SK-N-SH treated with all-trans-retinoic acid at 6 μM for 48 hours (cell line): ENCODE results near the gene CPS1.

Source experiments
- ATAC-seq: fragments of 200-7000 bp; cut with Tn5 transposase; 3 replicates; pipeline ENCODE4 v1.9.1; 2020; ENCODE audit warnings: mild to moderate bottlenecking, moderate library complexity
- BACH2 ChIP-seq: fragments of 250-450 bp; sonication (Bioruptor Pico); IDR thresholded peaks from 2 replicates; pipeline ENCODE4 v1.9.0; 2021; ENCODE audit warnings: mild to moderate bottlenecking, borderline replicate concordance
- CSDC2 ChIP-seq: fragments of 250-450 bp; sonication (Bioruptor Pico); IDR thresholded peaks from 2 replicates; pipeline ENCODE4 v1.5.0; 2020; ENCODE audit warnings: mild to moderate bottlenecking, moderate library complexity
- ESRRG ChIP-seq: fragments of 250-450 bp; sonication (Bioruptor Pico); IDR thresholded peaks from 2 replicates; pipeline ENCODE4 v1.6.1; 2021; ENCODE audit warnings: mild to moderate bottlenecking
- GLIS3 ChIP-seq: fragments of 250-450 bp; sonication (Bioruptor Pico); IDR thresholded peaks from 2 replicates; pipeline ENCODE4 v1.5.0; 2020; ENCODE audit warnings: mild to moderate bottlenecking, moderate library complexity
- ISL1 ChIP-seq: fragments of 250-450 bp; sonication (Bioruptor Pico); IDR thresholded peaks from 2 replicates; pipeline ENCODE4 v2.1.2; 2022; ENCODE audit warnings: mild to moderate bottlenecking, moderate library complexity
- OSR1 ChIP-seq: fragments of 250-450 bp; sonication (Bioruptor Pico); IDR thresholded peaks from 2 replicates; pipeline ENCODE4 v1.8.0; 2022; ENCODE audit warnings: moderate library complexity, mild to moderate bottlenecking, inconsistent platforms
- PPARA ChIP-seq: fragments of 250-450 bp; sonication (Bioruptor Pico); IDR thresholded peaks from 2 replicates; pipeline ENCODE4 v1.5.0; 2020; ENCODE audit warnings: mild to moderate bottlenecking, borderline replicate concordance
- RARB ChIP-seq: fragments of 250-450 bp; sonication (Bioruptor Pico); IDR thresholded peaks from 2 replicates; pipeline ENCODE4 v1.8.0; 2021; ENCODE audit warnings: mild to moderate bottlenecking, moderate library complexity
- TCF4 ChIP-seq: fragments of 250-450 bp; sonication (Bioruptor Pico); IDR thresholded peaks from 2 replicates; pipeline ENCODE4 v1.8.0; 2021; ENCODE audit warnings: mild to moderate bottlenecking, moderate library complexity, borderline replicate concordance
- ZFP3 ChIP-seq: fragments of 250-450 bp; sonication (Bioruptor Pico); IDR thresholded peaks from 2 replicates; pipeline ENCODE4 v1.5.0; 2020; ENCODE audit warnings: mild to moderate bottlenecking, moderate library complexity
- ZFP30 ChIP-seq: fragments of 450-650 bp; formaldehyde crosslinking; IDR thresholded peaks from 2 replicates; pipeline ENCODE4 v1.5.0; 2022; ENCODE audit warnings: mild to moderate bottlenecking, moderate library complexity
- ZNF565 ChIP-seq: fragments of 450-650 bp; formaldehyde crosslinking; conservative IDR thresholded peaks from 2 replicates; pipeline ENCODE4 v1.5.0; 2020; ENCODE audit warnings: low read depth, mild to moderate bottlenecking, moderate library complexity
- ZNF70 ChIP-seq: fragments of 450-650 bp; formaldehyde crosslinking; IDR thresholded peaks from 2 replicates; pipeline ENCODE4 v1.5.0; 2020; ENCODE audit warnings: mild to moderate bottlenecking, moderate library complexity
- ZNF8 ChIP-seq: fragments of 450-650 bp; formaldehyde crosslinking; IDR thresholded peaks from 2 replicates; pipeline ENCODE4 v1.5.0; 2020; ENCODE audit warnings: mild to moderate bottlenecking, moderate library complexity
- TF ChIP-seq, protein P1 (sequence below): fragments of 250-450 bp; sonication (Bioruptor Pico); IDR thresholded peaks from 2 replicates; pipeline ENCODE4 v1.8.0; 2021; ENCODE audit warnings: low read depth, mild to moderate bottlenecking, moderate library complexity, borderline replicate concordance
- TF ChIP-seq, protein P2 (sequence below): fragments of 250-450 bp; sonication (Bioruptor Pico); IDR thresholded peaks from 2 replicates; pipeline ENCODE4 v1.5.0; 2020; ENCODE audit warnings: mild to moderate bottlenecking, moderate library complexity
- TF ChIP-seq, protein P3 (sequence below): fragments of 250-450 bp; sonication (Bioruptor Pico); IDR thresholded peaks from 2 replicates; pipeline ENCODE4 v1.8.0; 2020; ENCODE audit warnings: mild to moderate bottlenecking, moderate library complexity, borderline replicate concordance
- TF ChIP-seq, protein P4 (sequence below): fragments of 250-450 bp; sonication (Bioruptor Pico); IDR thresholded peaks from 2 replicates; pipeline ENCODE4 v1.5.1; 2020; ENCODE audit warnings: low read depth, mild to moderate bottlenecking, moderate library complexity

Gene CPS1

DNA sequence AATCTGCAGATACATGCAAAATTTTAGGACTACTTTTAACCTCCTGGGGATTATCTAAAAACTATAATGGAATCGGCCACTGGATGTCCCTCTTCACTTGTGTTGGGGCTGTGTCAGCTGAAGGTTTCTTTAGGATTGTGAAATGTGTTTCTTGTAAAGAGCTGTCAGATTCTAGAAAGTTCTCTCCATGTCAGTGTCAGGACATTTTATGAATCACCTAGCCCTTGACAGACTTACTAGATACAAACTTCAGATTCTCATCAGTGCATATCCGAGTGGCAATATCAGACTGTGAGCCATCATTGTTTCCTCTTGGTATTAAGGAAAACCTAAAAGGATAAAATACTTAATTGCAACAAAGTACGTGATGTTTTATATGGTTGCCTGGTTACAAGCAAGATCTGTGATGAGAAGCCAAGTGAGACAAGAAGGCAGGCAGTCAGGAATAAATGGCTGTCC lies 107.3 kb downstream of the CPS1 start:
- TF ChIP-seq OSR1 (no peak), ZFP3 (no peak)
- TF ChIP-seq, all 23 proteins: peak for 0
- ATAC-seq, result peak; percentile 33; the same call in 1 of the 3 replicates

DNA sequence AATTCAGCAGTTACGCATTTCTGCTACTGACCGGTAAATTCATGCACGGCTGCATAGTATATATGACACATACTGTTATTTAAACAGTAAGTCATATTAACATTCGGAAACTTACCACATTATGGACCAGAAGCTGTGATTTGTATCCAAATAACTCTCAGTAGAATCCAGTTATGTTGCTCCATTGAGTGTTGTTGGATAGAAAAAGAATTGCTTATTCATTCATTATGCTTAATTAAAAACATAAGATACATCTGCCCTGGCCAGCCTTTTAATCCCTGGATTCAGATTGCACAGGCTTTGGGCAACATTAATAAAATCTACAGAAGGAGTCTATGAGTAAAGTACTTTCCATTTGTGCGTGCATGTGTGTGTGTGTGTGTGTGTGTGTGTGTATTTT lies 111.3 kb downstream of the CPS1 start:
- TF ChIP-seq ZFP3, result no peak
- TF ChIP-seq, protein P1, sequence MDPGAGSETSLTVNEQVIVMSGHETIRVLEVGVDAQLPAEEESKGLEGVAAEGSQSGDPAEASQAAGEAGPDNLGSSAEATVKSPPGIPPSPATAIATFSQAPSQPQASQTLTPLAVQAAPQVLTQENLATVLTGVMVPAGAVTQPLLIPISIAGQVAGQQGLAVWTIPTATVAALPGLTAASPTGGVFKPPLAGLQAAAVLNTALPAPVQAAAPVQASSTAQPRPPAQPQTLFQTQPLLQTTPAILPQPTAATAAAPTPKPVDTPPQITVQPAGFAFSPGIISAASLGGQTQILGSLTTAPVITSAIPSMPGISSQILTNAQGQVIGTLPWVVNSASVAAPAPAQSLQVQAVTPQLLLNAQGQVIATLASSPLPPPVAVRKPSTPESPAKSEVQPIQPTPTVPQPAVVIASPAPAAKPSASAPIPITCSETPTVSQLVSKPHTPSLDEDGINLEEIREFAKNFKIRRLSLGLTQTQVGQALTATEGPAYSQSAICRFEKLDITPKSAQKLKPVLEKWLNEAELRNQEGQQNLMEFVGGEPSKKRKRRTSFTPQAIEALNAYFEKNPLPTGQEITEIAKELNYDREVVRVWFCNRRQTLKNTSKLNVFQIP (CRISPR knock-in tag), result no peak

DNA sequence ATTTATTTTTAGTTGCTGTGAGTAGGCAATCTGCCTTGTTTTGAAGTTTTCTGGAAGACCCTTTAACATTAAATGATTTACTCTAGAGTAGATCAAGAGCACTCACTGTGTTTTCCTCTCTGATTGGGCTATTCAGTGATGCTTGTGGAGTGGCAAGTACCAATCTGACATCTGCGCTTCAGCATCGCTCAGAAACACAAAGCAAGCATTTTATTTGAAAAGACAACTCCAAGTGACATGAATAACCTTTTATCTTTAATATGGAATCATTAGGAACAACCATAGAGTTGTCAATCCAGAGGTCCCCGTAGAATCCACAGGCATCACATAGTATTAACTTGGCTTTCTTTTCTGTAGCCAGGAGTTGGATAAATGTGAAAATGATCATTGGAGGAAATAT lies 114.7 kb downstream of the CPS1 start:
- TF ChIP-seq TCF4 (CRISPR knock-in tag) (no peak), ZNF565 (no peak)
- ATAC-seq, result no peak

More for the DNA sequence above, 111.3 kb downstream of the CPS1 start:
- ATAC-seq, result no peak

DNA sequence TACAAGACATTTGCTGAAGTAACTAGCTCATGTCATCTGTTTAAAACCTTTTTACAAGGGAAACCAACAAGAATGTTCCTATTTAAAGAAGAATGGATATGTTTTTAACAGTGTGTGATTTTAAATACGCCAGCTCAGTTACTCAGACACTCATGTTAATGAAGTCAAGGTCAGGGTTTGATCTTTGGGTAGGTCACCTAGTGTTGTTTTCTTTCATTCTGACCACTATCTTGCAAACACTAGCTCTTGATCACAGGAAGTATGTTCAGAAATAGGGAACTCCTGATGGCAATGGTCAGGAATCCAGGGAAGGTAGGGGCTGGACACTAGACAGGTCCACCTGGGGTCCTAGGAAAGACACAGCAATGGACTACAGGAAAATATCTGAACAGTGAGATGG lies 116.7 kb downstream of the CPS1 start:
- TF ChIP-seq OSR1 (no peak), ZNF8 (CRISPR knock-in tag) (no peak), PPARA (CRISPR knock-in tag) (no peak), TCF4 (CRISPR knock-in tag) (no peak), ZFP30 (no peak), ZFP3 (no peak), GLIS3 (CRISPR knock-in tag) (no peak), ISL1 (no peak), BACH2 (CRISPR knock-in tag) (no peak), ESRRG (CRISPR knock-in tag) (no peak)
- TF ChIP-seq, all 23 proteins: peak for 0
- no peak for ATAC-seq

DNA sequence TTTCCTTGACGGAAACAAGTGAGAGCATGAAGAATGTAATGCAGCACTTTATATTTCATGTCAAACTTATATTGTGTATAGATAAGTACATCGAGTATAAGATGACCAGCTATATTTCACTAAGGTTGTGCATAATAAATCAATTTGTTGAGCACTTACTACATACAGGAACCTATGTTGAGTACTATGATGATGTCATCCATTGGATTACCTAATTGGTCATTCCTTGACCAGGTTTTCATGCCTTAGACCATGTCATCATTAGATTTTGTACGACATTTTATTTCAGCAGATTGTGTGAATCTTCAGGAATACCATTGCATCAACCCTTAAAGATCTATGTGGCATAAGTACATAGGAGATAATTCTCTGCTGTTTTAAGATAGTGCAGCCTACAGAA lies 119.7 kb downstream of the CPS1 start:
- no peak for ATAC-seq
- TF ChIP-seq OSR1, result no peak
- no peak for TF ChIP-seq GLIS3 (CRISPR knock-in tag)
- no peak for TF ChIP-seq ZNF70 (CRISPR knock-in tag)
- TF ChIP-seq, protein P2, sequence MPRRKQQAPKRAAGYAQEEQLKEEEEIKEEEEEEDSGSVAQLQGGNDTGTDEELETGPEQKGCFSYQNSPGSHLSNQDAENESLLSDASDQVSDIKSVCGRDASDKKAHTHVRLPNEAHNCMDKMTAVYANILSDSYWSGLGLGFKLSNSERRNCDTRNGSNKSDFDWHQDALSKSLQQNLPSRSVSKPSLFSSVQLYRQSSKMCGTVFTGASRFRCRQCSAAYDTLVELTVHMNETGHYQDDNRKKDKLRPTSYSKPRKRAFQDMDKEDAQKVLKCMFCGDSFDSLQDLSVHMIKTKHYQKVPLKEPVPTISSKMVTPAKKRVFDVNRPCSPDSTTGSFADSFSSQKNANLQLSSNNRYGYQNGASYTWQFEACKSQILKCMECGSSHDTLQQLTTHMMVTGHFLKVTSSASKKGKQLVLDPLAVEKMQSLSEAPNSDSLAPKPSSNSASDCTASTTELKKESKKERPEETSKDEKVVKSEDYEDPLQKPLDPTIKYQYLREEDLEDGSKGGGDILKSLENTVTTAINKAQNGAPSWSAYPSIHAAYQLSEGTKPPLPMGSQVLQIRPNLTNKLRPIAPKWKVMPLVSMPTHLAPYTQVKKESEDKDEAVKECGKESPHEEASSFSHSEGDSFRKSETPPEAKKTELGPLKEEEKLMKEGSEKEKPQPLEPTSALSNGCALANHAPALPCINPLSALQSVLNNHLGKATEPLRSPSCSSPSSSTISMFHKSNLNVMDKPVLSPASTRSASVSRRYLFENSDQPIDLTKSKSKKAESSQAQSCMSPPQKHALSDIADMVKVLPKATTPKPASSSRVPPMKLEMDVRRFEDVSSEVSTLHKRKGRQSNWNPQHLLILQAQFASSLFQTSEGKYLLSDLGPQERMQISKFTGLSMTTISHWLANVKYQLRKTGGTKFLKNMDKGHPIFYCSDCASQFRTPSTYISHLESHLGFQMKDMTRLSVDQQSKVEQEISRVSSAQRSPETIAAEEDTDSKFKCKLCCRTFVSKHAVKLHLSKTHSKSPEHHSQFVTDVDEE (CRISPR knock-in tag), result no peak
- TF ChIP-seq, protein P3, sequence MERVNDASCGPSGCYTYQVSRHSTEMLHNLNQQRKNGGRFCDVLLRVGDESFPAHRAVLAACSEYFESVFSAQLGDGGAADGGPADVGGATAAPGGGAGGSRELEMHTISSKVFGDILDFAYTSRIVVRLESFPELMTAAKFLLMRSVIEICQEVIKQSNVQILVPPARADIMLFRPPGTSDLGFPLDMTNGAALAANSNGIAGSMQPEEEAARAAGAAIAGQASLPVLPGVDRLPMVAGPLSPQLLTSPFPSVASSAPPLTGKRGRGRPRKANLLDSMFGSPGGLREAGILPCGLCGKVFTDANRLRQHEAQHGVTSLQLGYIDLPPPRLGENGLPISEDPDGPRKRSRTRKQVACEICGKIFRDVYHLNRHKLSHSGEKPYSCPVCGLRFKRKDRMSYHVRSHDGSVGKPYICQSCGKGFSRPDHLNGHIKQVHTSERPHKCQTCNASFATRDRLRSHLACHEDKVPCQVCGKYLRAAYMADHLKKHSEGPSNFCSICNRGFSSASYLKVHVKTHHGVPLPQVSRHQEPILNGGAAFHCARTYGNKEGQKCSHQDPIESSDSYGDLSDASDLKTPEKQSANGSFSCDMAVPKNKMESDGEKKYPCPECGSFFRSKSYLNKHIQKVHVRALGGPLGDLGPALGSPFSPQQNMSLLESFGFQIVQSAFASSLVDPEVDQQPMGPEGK (CRISPR knock-in tag), result no peak
- TF ChIP-seq, protein P4, sequence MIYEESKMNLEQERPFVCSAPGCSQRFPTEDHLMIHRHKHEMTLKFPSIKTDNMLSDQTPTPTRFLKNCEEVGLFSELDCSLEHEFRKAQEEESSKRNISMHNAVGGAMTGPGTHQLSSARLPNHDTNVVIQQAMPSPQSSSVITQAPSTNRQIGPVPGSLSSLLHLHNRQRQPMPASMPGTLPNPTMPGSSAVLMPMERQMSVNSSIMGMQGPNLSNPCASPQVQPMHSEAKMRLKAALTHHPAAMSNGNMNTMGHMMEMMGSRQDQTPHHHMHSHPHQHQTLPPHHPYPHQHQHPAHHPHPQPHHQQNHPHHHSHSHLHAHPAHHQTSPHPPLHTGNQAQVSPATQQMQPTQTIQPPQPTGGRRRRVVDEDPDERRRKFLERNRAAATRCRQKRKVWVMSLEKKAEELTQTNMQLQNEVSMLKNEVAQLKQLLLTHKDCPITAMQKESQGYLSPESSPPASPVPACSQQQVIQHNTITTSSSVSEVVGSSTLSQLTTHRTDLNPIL, result no peak
- TF ChIP-seq, protein P1 (CRISPR knock-in tag), result no peak
- TF ChIP-seq TCF4 (CRISPR knock-in tag), result no peak
- no peak for TF ChIP-seq ZFP30
- TF ChIP-seq BACH2 (CRISPR knock-in tag), result no peak
- no peak for TF ChIP-seq ZNF8 (CRISPR knock-in tag)
- TF ChIP-seq CSDC2 (CRISPR knock-in tag), result no peak
- no peak for TF ChIP-seq ESRRG (CRISPR knock-in tag)
- no peak for TF ChIP-seq ZNF565
- no peak for TF ChIP-seq RARB (CRISPR knock-in tag)
- TF ChIP-seq ZFP3, result no peak
